Transverse colon (tissue), 4 donors: Measurements from ENCODE around the gene ITIH4.

Experiments used
- EP300 ChIP-seq: sonication (generic); formaldehyde crosslinking; IDR thresholded peaks from one replicate; pipeline ENCODE4 v1.6.1; 2017; ENCODE audit warnings: antibody characterized with exemption, low read depth
- POLR2A ChIP-seq: fragments of 450-650 bp; IDR thresholded peaks from one replicate; pipeline ENCODE4 v1.6.1; 2016; ENCODE audit warnings: antibody characterized with exemption, mild to moderate bottlenecking, moderate library complexity
- POLR2AphosphoS5 ChIP-seq, 3 donors: sonication (generic); formaldehyde crosslinking; IDR thresholded peaks; one replicate each; pipeline ENCODE4 v1.6.1; 2016; ENCODE audit warnings: antibody characterized with exemption in 3 of 3
- TF ChIP-seq, protein P1 (sequence below), 5 experiments: fragments of 200-600 bp in 3 of 5; fragments of 450-650 bp in 2 of 5; sonication (generic) in 3 of 5; IDR thresholded peaks; 1 replicate in 2 of 5; 2 replicates in 3 of 5; pipeline ENCODE4 v1.5.1; 2016 to 2017; ENCODE audit warnings: antibody characterized with exemption in 5 of 5, inconsistent platforms in 3 of 5, mild to moderate bottlenecking in 2 of 5, moderate library complexity in 1 of 5

- TF ChIP-seq, protein P1, sequence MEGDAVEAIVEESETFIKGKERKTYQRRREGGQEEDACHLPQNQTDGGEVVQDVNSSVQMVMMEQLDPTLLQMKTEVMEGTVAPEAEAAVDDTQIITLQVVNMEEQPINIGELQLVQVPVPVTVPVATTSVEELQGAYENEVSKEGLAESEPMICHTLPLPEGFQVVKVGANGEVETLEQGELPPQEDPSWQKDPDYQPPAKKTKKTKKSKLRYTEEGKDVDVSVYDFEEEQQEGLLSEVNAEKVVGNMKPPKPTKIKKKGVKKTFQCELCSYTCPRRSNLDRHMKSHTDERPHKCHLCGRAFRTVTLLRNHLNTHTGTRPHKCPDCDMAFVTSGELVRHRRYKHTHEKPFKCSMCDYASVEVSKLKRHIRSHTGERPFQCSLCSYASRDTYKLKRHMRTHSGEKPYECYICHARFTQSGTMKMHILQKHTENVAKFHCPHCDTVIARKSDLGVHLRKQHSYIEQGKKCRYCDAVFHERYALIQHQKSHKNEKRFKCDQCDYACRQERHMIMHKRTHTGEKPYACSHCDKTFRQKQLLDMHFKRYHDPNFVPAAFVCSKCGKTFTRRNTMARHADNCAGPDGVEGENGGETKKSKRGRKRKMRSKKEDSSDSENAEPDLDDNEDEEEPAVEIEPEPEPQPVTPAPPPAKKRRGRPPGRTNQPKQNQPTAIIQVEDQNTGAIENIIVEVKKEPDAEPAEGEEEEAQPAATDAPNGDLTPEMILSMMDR (IDR thresholded peaks at IDR 0.05): no peak
- no peak for TF ChIP-seq POLR2A
- TF ChIP-seq POLR2AphosphoS5 (IDR thresholded peaks at IDR 0.05): no peak
- no peak for TF ChIP-seq EP300
Observed at GRCh38 chr3:52819936-52820335, 10.5 kb downstream of the ITIH4 start.
